ENCODE data around the gene SLFN13. TPM values are rescaled to one million over a fixed set of nuclear protein-coding genes. Genes with fewer than 3 reads are reported as not detected.
"Not testable (repeated sequence)": the region's sequence is repeated elsewhere in the genome, so short reads cannot be mapped to it uniquely, and the experiment has no call there.

Gene SLFN13
- total RNA-seq, 1 donor from 2014 or later: 33.6 TPM

GRCh38 chr17:35414247-35414646, 34.3 kb downstream of the SLFN13 start:
- Mint-ChIP-seq H3K36me3 (ENCODE audit: insufficient read depth) (peaks cover 25% of the 10 kb centered on the region), H3K4me1 (ENCODE audit: low read depth) (no peaks in the 10 kb centered on the region), H3K4me3 (ENCODE audit: low read depth) (no peak overlapping the region), H3K27me3 (no peaks in the 10 kb centered on the region), H3K27ac (no peak overlapping the region), H3K9me3 (ENCODE audit: low read depth) (peaks cover 21% of the 10 kb centered on the region)
- no peak for DNase-seq (ENCODE audit: low spot score, unreplicated experiment)
- TF ChIP-seq CTCF (IDR thresholded peaks at IDR 0.05; ENCODE audit: unreplicated experiment): no peak

- no peak for TF ChIP-seq CTCF (IDR thresholded peaks at IDR 0.05; ENCODE audit: unreplicated experiment)
- H3K4me1 Mint-ChIP-seq (ENCODE audit: low read depth): no peaks in the 10 kb centered on the region
- H3K27me3 Mint-ChIP-seq: no peaks in the 10 kb centered on the region
- H3K27ac Mint-ChIP-seq: no peak overlapping the region
- H3K4me3 Mint-ChIP-seq (ENCODE audit: low read depth): no peak overlapping the region
- H3K36me3 Mint-ChIP-seq (ENCODE audit: insufficient read depth): peaks cover 13% of the 10 kb centered on the region
- no peak for DNase-seq (ENCODE audit: low spot score, unreplicated experiment)
- H3K9me3 Mint-ChIP-seq (ENCODE audit: low read depth): peaks cover 5% of the 10 kb centered on the region
Observed at GRCh38 chr17:35407531-35407930, 41.0 kb downstream of the SLFN13 start.

- Mint-ChIP-seq H3K27ac (no peak overlapping the region), H3K4me3 (ENCODE audit: low read depth) (no peak overlapping the region), H3K9me3 (ENCODE audit: low read depth) (peaks cover 5% of the 10 kb centered on the region), H3K4me1 (ENCODE audit: low read depth) (no peaks in the 10 kb centered on the region), H3K36me3 (ENCODE audit: insufficient read depth) (peaks cover 13% of the 10 kb centered on the region), H3K27me3 (no peaks in the 10 kb centered on the region)
- DNase-seq (ENCODE audit: low spot score, unreplicated experiment): no peak
- no peak for TF ChIP-seq CTCF (IDR thresholded peaks at IDR 0.05; ENCODE audit: unreplicated experiment)
Observed at GRCh38 chr17:35406568-35406967, 42.0 kb downstream of the SLFN13 start.

GRCh38 chr17:35404360-35404759, 44.2 kb downstream of the SLFN13 start:
- peaks cover 2% of the 10 kb centered on the region for H3K4me1 Mint-ChIP-seq (ENCODE audit: low read depth)
- DNase-seq (ENCODE audit: low spot score, unreplicated experiment): no peak
- H3K9me3 Mint-ChIP-seq (ENCODE audit: low read depth): peaks cover 9% of the 10 kb centered on the region
- no peaks in the 10 kb centered on the region for H3K27me3 Mint-ChIP-seq
- H3K4me3 Mint-ChIP-seq (ENCODE audit: low read depth): no peak overlapping the region
- TF ChIP-seq CTCF (IDR thresholded peaks at IDR 0.05; ENCODE audit: unreplicated experiment): no peak
- H3K27ac Mint-ChIP-seq: peak overlapping the region; percentile 74
- peaks cover 11% of the 10 kb centered on the region for H3K36me3 Mint-ChIP-seq (ENCODE audit: insufficient read depth)

- not testable (repeated sequence) for H3K4me1 Mint-ChIP-seq (ENCODE audit: low read depth); H3K4me3 Mint-ChIP-seq (ENCODE audit: low read depth); H3K36me3 Mint-ChIP-seq (ENCODE audit: insufficient read depth); H3K27ac Mint-ChIP-seq; H3K27me3 Mint-ChIP-seq; DNase-seq (ENCODE audit: low spot score, unreplicated experiment)
- peaks cover 16% of the 10 kb centered on the region for H3K9me3 Mint-ChIP-seq (ENCODE audit: low read depth)
Observed at GRCh38 chr17:35393783-35394182, 54.8 kb downstream of the SLFN13 start.

- no peak for TF ChIP-seq CTCF (IDR thresholded peaks at IDR 0.05; ENCODE audit: unreplicated experiment)
- no peak for DNase-seq (ENCODE audit: low spot score, unreplicated experiment)
- no peak overlapping the region for H3K27ac Mint-ChIP-seq
- no peaks in the 10 kb centered on the region for H3K4me1 Mint-ChIP-seq (ENCODE audit: low read depth)
- no peak overlapping the region for H3K4me3 Mint-ChIP-seq (ENCODE audit: low read depth)
- H3K36me3 Mint-ChIP-seq (ENCODE audit: insufficient read depth): peaks cover 4% of the 10 kb centered on the region
- peaks cover 11% of the 10 kb centered on the region for H3K9me3 Mint-ChIP-seq (ENCODE audit: low read depth)
- peaks cover 10% of the 10 kb centered on the region for H3K27me3 Mint-ChIP-seq
Observed at GRCh38 chr17:35390663-35391062, 57.9 kb downstream of the SLFN13 start.

Data from progenitor cell of endocrine pancreas (in vitro differentiated cells).